Raji (cell line): Measurements from ENCODE around the gene ENTPD8.

ENCODE experiments used
- POLR2A ChIP-seq: IDR thresholded peaks from 2 replicates; pipeline ENCODE4 v1.6.1; 2011; ENCODE audit warnings: low read depth, low read length, control low read depth; ENCODE audit not compliant: insufficient read depth

Gene ENTPD8

GRCh38 chr9:137389428-137389746 lies 51.8 kb downstream of the ENTPD8 start:
- TF ChIP-seq POLR2A: no peak

DNA sequence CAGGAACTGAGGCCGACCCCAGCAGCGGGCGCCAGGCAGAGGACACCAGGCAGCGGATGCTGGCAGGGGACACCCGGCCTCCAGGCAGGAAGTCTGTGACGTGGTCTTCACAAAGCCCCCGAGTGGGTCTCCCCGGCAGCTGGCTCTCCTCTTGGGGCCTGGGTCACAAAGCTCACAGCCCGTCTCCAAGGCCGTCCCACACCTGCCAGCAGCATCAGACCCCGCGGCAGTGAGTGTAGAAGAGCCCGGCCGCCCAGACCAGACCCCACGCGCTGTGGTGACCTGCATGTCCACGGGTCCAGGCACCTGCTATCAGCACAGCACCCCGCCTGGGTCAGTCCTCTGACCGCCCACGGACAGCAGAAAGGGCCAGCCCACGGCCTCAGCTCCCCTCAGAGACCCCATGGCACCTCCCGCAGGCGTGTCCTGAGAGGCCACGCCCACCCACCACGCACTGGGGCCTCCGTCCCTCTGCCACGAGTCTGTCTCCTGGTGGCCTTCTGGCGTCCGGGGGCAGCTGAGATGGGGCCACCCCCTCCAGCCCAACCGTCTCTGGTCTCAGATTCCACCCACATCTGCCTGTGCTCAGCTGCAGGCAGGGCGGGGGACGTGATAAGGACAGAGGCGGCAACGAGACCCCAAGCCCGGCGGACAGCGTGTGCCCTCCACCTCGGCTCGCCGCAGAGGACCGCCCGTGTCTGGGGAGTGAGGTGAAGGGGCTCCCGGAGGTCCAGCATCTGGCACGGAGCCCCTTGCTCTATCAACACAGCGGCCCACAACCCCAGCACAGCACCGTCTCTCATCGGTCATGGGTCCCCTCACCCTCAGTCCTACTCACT lies 52.3 kb downstream of the ENTPD8 start:
- no peak for TF ChIP-seq POLR2A

DNA sequence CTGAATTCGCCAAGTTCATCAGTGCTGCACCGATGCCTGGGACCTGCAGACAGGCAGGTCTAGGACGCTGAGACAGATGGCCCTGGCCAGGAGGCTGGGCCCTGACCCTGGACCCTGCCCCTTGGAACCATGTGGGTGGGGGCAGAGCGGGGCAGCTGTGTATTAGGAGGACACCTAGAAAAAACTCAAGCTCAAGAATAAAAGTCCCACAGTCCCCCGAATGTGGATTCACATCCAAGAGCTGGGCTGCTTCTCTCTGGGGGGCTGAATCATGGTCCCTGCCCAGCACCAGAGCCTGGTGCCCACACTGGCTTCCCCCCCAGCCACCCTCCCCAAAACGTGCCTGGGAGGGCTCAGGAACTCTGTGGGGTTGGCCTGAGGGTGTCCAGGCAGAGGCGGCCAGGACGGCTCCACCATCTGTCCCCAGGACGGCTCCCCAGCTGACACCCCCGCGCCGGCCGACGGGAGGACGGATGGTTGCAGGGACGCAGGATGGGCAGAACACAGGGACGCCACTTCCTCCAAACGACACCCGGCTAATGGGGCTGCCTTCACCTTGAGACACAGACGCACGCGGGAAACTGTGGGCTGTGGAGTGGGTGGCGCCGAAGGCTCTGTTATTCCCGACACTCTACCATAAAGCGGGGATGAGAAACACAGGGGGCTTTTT lies 53.1 kb downstream of the ENTPD8 start:
- no peak for TF ChIP-seq POLR2A

DNA sequence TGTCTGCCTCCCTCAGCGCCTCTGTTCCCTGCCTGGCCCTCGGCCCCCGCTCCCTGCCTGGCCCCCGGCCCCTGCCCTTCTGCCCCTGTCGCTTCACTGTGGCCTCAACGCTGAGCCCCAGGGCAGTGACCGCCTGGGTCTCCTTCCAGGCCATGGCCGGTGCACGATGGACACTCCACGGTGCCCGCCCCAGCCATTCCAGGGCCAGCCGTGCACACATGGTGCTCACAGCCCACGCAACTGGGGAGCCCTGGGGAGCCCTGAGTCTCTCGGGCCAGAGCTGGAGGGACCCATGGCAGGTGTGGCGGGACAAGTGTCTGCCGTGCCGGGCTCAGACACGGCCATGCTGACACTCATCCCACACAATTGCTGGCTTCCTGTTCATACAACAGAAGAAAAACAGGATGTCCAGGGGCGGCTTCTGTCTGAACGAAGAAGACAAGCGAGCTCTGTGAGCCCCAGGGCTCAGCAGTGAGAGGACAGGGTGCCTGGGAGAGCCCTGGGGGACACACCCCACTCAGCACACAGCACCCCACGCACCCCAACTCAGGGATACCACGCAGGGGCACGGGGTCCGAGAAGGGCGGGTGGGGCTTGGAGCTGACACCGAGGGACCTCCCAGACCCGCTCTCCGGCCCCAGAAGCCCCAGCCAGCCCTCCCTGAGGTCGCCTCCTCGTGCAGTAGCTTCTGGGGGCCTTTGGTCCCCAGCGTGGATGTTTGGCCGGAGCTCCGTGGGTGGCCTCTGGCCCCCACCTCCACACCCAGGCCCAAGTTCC lies 53.9 kb downstream of the ENTPD8 start:
- no peak for TF ChIP-seq POLR2A

DNA sequence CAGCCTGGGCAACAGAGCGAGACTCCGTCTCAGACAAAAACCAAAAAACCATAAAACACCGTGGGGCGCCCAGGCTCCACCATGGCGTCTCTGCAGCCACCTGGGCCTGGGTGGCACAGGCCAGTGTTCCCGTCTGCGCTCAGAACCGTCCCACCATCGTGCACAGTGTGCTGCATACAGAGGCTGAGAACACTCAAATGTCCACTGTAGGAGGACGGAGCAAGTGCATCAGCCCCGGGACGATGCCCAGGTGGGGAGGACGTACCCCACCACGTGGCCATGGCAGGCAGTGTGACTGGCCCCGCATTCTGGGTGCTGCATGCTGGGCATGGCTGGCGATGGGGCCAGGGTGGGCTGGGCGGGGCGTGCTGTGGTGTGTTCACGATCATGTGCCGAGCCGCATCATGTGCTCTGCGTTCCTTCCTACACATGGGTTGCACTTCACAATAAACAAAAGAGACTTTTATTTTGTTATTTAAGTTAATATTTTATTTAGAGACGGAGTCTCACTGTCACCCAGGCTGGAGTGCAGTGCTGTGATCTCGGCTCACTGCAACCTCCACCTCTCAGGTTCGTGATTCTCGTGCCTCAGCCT lies 56.0 kb downstream of the ENTPD8 start:
- TF ChIP-seq POLR2A: no peak
